Measurements from ENCODE around the gene CCT8L2.

- no peak for TF ChIP-seq POLR2A (IDR thresholded peaks at IDR 0.05; ENCODE audit: low read length)
- no peak for TF ChIP-seq GATA1 (IDR thresholded peaks at IDR 0.05; ENCODE audit: low read depth, low read length)
Observed at GRCh38 chr22:16603448-16603768, 10.8 kb upstream of the CCT8L2 start.

All from erythroblast (primary cell).